HG03060 (cell line): ENCODE data around the gene CLEC16A.
"Not testable (repeated sequence)": the region's sequence is repeated elsewhere in the genome, so short reads cannot be mapped to it uniquely, and the experiment has no call there.

ENCODE experiments used
- ATAC-seq: cut with Tn5 transposase; IDR thresholded peaks from one replicate; pipeline ENCODE4 v1.9.1; 2021; ENCODE audit warnings: low read depth, moderate number of reproducible peaks; ENCODE audit not compliant: unreplicated experiment

The CLEC16A gene

DNA sequence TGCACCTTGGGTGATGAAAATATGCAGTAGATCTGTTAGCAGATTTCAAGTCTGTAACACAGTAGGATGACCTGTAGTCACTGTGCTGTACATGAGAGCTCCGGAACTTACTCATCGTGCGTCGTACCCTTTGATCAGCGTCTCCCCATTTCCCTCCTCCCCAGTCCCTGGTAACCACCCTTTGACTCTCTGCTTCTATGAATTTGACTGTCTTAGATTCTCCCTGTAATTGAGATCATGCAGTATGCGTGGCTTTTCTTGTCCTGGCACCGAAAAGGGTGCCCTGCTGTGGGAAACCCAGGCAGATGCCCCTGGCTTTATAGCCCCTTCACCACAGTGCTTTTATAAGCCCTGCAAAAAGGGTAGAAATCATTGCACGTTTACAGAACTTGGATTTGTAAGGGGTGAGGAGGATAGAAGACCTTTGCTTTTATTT lies 20.5 kb downstream of the CLEC16A start:
- no peak for ATAC-seq

DNA sequence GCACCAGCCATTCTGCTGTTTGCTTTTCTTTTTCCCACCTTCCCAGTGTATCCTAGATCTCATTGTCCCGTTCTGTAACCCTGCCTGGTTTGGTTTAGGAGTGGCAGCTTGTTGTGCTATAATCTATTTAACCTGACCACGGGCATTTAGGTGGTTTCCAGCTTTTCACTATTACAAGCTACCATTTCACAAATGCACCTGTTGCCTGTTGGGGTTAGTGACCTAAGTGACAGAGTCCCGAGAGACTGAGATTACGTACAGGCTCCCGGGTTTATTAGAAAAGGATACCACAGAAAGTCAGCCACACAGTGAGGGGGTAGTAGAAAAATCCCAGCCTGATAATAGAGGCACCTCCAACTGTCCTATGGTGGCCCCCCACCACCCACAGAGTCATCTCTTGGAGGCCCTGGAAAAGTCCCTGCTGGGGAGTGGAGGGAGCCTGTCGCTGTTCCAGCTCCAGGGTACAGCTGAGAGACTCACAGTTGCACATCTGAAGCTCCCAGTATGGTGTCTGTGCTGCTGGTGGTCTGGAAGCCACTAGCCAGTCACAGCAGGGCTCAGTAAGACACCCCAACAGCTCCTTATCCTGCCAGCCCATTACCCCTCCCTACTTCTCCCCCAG lies 21.2 kb downstream of the CLEC16A start:
- ATAC-seq = peak; percentile 64

DNA sequence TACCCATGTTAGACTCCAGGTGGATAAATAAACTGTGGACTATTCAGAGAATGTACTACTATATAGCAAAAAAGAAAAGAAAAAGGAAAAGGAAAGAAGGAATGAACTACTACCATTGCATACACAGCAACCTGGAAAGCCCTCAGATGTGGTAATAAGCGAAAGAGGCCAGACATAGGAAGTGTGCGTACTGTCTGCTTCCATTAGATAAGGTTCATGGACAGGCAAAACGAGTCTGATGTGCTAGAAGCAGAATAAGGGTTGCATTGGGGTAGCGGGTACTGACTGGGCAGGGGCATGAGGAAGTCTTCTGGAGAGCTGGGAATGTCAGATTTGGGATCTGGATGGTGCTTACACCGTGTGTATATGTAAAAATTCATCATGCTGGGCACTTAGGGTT lies 21.8 kb downstream of the CLEC16A start:
- no peak for ATAC-seq

DNA sequence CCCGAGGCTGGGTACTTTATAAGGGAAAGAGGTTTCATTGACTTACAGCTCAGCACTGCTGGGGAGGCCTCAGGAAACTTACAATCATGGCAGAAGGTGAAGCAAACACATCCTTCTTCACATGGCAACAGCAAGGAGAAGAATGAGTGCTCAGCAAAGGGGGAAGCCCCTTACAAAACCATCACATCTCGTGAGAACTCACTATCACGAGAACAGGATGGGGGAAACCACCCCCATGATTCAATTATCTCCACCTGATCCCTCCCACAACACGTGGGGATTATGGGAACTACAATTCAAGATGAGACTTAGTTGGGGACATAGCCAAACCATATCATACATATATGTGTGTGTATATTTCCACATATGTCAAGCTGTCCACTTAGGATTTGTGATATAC lies 22.2 kb downstream of the CLEC16A start:
- ATAC-seq = not testable (repeated sequence)

DNA sequence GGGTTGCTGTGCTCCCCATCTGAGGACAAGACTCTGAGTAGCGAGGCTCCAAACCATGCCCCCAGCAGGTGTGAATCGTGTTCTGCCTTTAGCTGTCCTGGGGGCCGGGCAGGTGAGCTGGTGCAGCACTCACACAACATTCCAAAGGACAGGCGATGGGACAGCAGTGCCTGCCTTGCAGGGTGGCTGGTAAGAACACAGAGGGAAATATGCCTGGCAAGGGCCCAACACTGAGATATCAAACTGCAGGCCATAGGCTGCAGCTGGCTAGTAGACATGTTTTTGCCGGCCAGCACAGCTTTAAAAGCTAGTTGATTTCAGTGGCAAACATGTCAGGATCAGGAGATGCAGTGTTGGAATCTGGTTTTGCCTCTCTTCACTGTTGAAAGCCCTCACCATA lies 23.6 kb downstream of the CLEC16A start:
- ATAC-seq = no peak

DNA sequence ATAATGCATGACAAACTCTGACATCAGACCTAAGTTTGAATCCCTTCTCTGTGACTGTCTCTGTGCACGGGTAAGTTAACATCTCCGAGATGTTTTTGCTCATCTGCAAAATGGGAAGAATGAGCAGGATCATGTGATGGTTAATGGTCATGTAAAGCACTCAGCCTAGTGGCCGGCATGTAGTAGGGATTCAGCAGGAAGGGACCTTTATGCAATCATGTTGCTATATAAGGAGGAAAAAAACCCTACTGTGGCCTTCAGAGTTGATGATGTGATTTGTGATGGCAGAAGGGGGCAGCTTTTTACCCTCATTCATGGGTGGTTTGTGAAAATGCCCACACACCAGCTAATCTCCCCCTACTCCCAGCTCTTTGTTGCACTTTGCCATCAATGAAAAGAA lies 24.1 kb downstream of the CLEC16A start:
- no peak for ATAC-seq

DNA sequence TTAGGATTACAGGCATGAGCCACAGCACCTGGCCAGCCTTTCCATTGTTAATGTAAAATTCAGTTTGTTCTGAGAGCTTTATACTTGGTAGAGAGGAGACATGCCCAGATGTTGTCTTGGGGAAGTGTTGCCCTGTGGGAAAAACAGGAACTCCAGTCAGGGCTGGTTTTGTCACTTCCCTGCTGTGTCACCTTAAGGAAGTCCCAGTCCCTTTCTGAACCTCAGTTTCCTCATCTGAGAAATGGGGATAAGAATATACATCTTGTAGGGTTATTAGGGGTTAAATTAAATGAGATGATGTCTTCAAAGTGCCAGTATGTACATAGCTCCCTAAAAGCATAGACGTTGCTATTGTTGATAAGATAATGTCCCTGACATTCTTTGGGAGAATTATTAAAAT lies 25.3 kb downstream of the CLEC16A start:
- ATAC-seq = no peak

DNA sequence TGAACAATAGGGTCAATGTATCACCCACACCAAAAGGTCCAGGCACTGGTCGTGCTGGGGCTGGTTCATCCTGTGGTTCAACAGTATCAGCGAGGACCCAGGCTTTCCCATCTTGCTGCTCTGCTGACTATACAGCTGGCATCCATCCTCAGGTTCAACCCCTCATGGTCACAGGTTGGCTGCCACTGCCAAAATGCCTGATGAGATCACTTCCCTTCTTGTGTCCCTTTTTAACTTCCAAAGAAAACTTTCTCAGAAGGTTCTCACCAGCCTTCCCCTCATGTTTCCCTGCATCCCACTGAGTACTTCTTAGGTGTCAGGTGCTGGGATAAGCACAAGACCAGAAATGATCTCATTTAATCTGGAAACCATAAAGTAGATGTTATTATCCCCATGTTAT lies 25.7 kb downstream of the CLEC16A start:
- ATAC-seq = no peak

DNA sequence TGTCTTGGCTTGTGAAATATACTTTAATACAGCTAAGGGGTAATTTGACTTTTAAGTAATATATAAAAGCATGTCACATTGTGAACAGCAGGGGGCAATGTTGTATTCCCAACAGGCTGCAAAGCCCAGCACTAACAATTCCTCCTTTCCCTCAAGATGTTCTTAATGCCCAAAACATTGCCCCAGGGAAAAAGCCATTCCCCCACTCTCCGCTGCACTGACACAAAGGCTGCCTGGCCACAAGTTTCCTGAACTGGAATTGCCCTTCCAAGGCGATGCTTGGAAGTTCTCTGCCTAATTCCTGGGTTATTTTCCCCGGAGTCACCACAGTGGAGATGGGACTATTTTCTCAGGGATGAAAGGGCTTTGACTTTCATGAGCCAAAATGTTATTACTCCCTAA lies 27.2 kb downstream of the CLEC16A start:
- ATAC-seq = no peak

DNA sequence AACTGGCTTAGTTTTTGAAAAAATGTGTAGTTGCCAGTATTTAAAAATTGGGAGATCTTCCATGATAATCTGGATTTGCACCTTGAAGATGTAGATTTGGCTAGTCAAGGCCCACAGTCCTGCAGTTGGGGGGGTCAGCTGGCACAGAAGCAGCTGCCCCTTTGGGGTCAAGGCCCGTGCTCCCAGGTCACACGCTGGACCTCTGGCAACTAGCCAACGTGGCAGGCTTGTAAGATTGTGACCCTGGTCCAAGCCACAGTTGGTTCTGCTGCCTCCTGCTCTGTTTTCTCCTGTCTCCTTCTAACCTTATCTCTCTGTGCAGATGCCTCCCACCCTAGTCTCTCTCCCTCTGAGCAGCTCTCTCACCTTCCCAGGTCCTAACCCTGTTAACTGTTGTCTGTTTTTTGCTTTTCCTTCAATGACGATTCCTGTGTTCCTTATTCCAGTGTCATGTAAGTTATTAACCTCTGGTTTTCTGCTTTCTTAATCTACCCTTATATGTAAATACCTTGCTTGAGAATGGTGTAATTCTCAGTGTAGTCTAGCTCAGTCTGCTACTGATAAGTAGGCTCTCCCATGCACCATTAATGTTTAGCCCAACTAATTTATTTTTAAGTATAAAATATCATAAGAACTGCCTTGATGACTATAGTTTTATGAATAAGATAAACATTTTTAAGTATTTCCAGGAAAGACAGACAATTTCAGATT lies 27.9 kb downstream of the CLEC16A start:
- ATAC-seq = no peak

DNA sequence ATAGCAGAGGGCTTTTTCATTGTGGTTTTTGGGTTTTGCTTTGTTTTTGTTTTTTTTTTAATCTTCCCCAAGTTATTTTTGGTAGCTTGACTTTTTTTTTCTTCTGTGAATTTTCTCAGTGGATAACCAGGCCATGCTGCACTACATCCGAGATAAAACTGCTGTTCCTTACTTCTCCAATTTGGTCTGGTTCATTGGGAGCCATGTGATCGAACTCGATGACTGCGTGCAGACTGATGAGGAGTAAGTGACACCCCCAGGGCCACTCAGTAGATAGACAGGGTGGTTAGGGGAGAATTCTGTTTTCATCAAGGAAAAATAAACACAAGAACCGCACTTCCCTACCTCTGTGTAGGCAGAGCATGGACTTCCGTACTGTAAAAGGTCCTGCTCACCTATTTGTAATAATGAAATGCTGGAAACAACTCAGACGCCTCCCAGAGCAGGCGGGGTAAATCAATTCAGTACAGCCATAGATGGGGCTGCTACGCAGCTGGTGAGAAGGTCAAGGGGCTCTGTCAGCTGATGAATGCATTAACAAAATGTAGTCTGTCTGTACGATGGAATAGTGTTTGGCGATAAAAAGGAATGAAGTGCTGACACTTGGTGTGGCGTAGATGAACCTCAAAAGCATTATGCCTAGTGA lies 28.6 kb downstream of the CLEC16A start:
- ATAC-seq = no peak

DNA sequence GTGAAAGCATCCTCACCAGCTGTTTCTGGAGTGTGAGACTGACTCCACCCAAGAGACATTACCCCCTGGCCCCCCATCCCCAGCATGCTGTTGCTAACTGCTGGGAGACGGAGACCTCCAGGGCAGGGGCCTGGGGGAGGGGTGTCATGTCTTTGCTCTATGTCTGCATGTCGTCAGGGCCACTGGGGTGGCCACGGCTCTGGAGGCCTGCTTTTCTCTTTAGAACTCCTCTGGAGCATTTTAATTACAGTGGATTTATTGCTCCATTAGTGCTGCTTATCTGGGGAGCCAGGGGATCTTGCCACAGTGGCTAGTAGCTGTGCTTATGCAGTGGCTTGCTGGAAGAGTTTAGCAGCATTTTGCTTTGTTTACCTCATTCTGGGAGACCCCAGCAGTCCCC lies 32.3 kb downstream of the CLEC16A start:
- ATAC-seq = no peak

DNA sequence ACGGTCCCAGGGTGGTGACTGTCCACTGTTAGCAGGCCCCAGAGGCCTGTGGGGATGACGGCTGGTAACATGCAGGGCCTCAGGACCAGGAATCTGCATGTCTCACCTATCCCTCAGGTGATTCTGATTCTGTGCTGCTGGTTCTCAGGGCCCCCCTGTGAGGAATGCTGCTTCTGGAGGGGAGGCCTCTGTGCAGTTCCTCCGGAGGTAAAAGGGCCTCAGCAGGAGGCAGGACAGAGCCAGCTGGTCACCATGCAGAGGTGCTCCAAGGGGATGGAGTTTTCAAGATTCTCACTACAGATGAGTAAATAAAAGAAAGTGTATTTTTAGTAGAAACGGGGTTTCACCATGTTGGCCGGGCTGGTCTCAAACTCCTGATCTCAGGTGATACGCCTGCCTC lies 33.8 kb downstream of the CLEC16A start:
- ATAC-seq = no peak

DNA sequence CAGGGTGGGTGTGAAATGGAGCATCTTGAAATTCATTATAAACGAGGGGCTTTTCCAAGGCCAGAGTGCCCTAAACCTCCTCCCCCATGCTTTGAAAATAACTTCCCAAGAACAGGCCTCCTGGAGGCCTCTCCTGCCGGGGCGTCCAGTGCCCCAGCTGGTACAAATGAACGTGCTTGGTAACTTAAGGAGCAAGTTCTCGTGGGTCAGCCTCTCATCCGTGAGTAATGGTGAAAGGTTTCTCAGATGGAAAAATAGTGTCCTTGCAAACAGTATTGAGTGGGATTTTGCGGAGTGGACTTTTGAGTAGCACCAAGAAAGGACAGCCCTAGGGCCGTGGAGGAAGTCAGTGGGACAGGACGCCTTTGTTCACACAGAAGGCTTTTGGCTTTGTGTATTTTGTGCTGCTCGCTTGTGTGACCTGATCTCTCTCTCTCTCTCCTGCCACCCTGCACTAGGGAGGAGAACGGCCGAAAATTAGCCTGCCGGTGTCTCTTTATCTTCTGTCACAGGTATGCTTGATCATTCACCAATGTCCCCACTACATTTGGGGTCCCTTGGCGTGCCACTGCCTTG lies 34.6 kb downstream of the CLEC16A start:
- no peak for ATAC-seq

DNA sequence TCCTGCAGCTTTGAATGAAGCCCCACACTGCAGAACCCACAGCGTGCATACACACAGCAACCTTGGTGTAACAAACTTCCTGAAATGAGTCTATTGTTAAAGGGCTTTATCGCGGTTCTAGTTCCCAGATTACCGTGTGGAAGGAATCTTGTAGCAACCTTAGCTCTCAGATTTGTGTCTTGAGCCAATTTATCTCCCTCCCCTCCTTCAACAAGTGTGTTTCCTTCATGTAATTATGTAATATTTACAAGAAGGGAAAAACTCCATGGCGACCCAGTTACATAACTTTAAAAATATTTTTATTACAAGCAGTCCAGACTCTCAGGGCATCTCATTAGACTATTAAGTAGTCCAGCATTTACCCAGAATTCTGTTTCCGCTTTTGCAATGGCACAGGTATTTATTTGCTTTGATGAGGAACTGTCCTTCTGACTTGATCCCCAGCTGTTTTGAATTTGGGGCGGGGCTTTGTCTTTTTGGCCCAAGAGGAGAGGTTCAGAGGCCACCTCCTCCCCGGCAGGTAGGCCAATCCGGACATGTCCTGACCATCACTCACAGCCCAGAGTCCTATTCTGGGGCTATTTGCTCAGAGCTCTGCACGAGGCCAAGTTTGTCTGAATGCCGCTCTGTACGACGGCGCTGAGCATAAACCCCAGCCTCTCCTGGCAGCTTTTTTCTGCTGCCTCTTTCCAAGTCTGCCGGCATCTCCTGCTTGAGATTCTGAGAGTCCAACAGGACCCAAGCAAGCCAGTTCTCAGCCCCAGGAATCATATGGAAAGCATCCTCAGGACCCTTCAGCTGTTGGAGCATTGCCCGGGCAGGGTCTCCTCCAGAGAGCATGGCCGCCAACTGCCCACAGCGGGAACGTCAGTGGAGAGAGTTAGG lies 35.6 kb downstream of the CLEC16A start:
- ATAC-seq = no peak

DNA sequence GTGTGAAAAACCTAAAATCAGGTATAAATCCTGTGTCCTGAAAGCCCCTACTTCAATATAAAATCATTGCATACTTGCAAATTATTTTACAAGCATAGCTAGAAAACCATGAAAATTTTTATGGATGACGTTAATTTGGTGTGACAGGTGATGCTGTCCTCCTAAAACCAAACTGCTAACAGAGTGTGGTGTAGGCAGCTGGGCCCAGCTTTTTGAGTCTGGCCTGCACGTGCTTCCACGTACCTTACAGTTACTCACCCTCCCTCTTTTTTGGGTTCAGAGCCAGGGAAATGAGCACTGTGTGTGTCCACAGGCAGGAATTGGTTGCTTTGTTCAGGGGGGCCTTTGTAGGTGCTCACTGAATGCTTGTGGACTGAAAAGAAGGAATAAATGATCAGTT lies 36.4 kb downstream of the CLEC16A start:
- no peak for ATAC-seq

DNA sequence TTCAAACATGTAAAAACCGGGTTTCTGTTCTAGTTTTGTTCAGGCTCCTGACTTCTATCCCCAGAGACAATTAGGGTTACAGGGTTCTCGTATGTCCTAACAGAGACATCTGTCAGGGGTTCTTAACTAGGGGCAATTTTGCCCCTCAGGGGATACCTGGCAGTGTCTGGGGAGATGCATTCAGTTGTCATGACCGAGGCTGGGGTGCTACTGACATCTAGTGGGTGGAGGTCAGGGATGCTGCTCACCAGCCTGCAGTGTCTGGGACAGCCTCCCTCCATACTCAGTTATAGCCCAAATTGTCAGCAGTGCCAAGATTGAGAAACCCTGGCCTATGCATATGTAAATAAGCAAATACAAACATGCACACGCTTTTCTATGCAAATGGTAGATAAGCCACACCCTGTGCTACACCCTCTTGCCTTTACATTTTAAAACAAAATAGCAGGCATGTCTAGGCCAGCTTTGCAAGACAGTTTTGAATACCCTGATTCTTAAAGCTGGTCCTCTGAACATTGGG lies 37.4 kb downstream of the CLEC16A start:
- ATAC-seq = peak; percentile 72

DNA sequence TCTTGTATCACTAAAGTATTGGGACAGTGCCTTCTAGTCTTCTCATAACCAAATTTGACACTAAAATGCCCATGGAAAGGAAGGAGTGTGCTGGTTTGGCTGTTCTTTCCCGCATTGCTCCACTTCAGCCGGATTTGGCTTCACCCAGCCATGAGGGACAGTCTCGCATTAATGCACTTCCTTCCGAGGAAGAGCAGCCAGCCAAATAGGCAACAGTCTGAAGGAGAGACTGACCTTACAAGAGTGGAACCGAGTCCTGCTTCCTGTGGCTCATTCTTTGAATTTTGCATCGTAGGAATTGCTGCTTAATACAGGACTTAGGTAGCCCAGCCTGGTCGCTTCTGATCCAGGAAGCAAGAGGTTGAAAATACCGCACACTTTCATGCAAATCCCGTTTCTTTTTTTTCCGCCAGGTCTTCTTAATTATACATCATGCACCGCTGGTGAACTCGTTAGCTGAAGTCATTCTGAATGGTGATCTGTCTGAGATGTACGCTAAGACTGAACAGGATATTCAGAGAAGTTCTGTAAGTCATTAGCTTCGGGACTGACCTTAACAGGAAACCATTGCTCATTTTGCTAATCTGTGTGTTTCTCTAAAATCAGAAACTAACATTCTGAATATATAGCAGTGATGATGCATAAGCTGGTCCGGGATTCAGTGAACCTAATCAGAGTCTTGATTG lies 38.2 kb downstream of the CLEC16A start:
- no peak for ATAC-seq

DNA sequence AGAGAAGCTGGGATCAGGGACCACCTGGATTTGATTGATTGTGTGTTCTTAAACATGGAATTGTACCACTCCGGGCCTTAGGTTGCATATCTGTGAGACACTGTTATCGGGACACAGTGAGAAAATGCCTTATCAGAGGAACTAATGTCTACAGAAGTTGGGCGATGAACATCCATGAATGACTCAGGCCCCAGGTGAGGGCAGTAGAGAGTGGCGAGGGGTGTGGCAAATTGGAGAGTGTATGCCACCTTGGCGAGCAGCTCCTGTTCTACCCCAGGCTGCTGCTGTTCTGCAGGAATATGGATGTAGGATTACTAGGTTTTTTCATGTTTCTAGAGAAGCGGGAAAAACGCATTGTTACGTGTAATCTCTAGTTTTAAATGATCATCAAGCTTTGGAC lies 38.8 kb downstream of the CLEC16A start:
- ATAC-seq = no peak

DNA sequence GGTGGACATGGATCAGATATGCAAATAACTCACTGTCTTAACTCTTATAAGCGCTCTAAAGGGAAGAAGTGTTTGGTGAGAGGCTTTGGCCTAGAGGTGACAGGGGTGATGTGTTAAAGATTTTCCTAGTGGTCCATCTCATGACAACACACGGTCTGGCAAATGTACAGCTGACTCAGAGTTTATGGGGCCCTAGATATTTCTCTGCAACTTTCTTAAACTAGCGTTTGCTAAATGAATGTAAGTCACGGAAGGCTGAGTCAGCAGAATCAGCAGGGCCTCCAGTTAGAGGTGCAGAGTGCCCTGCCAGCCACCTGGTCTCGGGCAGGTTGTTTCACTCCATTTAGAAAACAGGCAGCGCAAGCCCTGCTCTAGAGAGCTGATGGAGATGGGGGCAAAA lies 40.1 kb downstream of the CLEC16A start:
- no peak for ATAC-seq
